Stimulated activated CD4-positive, alpha-beta T cell treated with anti-CD3 and anti-CD28 coated beads, Interleukin-4, amount 100 ng/mL, for 24 hours (primary cell): ENCODE data around the gene TSC22D1.
A peak's percentile ranks its signal among the peaks of the same experiment; 100 is the strongest.

Experiments
- DNase-seq: peaks from one replicate; pipeline ENCODE4 v3.0.0-alpha.2; 2020

Gene TSC22D1

DNA sequence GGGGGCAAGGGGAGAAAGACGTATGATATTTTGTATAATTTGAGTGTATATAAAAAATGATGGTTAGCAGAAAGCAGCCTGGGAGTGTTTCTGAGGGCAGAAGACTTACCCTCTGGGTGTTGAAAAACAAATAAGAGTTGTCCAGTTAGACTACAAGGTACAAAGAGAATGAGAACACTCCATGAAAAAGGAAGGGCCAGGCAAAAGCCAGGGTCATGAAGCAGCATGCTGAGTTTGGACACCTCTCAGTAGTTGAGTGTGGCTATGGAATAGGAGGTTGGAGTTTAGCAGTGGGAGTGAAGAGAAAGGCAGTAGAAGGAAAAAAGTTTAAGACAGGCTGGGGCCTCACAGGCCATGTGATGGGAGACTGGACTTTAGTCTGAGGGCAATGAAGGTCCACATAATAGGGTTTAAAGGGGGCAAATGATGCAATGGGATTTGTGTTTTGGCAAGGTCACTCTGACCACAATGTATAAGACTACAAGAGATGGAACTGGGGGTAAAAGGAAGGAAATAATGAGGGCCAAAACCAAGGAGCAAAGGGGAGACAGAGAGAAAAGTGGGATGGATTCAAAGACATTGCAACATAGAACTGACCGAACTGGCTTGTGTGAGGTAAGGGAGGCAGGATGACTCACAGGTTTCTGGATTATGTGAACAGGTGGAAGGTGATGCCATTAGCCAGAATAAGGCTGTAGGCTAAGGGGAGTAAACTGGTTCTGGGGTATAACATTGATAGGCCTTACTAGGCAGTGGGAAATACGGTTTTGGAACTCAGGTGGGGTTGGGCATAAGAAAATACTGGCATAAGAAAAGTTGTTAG, 125.9 kb downstream of the TSC22D1 start:
- DNase-seq = no peak

- DNase-seq = no peak
Measured at GRCh38 chr13:44448875-44449274, 127.3 kb downstream of the TSC22D1 start.

GRCh38 chr13:44448373-44448772, 127.8 kb downstream of the TSC22D1 start:
- no peak for DNase-seq

- DNase-seq = no peak
Measured at GRCh38 chr13:44447783-44448321, 128.3 kb downstream of the TSC22D1 start.

GRCh38 chr13:44440046-44440608, 136.0 kb downstream of the TSC22D1 start:
- no peak for DNase-seq

GRCh38 chr13:44439452-44440024, 136.6 kb downstream of the TSC22D1 start:
- DNase-seq = no peak

DNA sequence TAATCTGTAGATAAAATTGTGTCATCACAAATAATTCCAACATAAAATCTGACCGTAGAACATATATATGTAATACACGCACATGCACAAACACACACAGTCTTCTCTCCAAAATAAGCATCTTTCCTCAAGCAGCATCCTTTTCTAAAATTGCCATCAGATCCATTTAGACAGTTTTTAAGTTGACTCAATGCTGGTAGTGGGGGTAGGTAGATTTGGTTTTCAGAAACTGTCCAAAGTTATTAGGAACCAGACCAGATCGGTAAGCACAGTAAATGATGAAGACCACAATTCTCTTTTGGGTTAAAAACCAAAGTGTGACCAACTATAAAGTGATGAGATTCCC, 137.9 kb downstream of the TSC22D1 start:
- DNase-seq = no peak

DNA sequence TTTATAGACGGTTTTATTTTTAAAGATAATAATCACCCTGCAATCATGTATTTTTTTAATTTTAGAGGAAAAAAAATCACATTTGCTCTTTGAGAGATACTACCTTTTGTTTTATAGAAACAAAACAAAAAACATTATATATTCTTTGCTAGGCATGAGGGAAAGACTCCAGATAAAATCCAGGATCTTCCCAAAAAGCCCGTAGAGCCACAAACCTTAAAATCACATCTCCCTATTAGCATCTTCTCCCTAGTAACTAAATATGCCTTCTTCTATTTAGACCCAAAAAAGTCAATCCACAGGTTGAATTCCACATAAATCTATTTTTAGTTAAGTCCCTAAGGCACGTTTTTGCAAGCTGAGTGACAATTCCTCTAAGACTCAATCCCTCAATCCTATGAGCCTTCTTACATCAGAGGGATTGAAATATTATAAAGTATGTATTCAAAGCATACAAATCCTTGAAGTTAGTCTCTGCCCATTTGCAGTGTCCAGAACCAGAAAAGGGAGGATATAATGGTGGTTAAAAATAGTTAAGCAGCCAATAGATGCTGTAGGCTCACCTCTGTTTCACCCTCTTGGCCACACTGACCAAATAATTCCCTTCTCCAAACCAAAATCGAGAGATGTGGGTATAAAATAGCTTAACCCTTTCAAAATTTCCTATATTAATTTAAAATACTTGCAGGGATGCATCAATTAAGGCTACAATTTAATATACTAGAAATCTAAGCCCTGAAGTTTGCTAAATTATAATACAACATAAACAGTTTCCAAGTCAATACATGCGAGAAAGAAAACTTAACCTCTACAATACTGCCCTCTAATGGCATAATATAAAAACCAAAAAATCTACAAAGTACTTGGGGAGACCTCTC, 138.5 kb downstream of the TSC22D1 start:
- DNase-seq = no peak

GRCh38 chr13:44436589-44437337, 139.4 kb downstream of the TSC22D1 start:
- DNase-seq = peak; percentile 39

DNA sequence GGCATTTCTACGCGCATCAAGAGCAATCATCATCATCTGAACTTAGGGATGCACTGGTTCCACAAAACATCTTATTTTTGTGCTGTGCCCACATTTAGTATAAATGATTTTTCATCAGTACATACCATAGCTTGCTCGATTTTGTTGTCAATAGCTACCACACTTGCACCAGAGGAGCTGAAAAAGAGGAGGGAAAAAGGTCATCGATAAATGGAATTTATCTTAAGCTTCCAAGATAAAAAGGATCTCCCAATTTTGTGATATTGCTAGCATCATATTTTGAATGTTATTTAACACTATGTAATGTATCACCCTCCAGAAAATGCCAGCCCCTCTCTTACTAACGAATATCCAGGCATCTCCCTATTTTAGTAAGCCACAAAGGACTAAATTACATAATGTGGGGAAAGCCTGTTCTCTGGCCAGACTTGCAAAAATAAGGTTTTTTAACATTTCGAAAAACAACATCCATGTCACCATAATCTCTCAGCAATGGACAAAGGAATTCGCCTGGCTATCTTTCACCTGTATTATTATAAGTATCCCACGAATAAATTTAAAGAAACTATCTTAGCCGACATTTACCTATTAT, 140.1 kb downstream of the TSC22D1 start:
- no peak for DNase-seq

GRCh38 chr13:44435142-44435918, 140.8 kb downstream of the TSC22D1 start:
- DNase-seq = peak; percentile 91

DNA sequence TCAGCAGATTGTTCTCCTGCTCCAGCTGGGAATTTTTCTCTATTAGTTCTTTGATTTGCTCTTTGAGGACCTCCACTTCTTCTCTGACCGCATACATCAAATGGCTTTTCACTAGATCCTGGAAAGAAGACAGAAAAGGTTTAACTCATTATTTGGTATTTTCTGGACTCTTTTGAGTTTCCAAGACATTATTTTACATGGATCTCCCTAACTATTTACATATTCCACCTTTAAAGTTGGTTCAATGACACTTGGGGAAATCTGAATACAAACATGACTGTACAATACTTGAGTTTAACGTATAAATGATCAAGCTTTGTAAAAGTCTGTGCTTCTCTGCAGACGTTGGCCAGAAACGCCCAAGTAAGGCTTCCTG, 141.4 kb downstream of the TSC22D1 start:
- DNase-seq = no peak

DNA sequence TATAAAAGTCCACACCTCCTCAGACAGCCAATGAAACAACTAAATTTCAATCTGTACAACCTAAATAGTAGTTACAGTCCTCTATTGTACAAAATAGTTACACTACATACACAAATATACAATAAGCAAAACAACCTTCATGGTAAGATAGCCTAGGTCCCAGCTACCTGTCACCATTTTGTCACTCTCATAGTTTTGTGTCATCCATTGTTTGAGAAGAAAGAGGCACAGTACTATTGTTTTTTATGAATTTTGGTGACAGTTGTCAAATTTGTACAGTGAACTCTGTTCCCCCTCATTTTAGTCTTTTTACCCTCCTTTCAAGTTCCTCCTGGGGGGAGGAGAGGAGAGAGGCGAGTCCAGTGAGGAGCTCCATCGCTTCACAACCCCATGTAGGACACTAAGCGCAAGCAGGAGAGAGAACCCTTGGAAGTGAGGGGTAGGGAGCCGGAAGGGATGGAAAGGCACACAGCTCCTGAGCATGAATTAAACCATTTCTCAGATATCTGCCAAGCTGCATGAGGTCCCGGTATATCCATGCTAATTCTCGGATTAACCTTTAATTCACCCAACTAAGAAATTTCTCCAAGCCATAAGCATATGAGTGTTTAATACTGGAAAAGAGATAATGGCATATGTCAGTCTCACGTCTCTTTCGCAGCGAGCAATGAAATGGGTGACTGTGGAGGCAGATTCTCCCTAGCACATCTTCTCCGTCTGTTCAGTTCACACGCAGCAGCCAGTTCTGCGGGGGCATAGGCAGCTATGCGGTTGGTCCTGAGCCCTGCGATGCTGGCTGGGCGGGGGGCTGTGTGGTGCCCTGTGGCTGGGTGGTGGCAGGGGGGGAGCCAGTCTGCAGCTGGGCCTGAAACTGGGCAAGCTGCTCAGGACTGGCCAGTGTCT, 142.0 kb downstream of the TSC22D1 start:
- DNase-seq = no peak

DNA sequence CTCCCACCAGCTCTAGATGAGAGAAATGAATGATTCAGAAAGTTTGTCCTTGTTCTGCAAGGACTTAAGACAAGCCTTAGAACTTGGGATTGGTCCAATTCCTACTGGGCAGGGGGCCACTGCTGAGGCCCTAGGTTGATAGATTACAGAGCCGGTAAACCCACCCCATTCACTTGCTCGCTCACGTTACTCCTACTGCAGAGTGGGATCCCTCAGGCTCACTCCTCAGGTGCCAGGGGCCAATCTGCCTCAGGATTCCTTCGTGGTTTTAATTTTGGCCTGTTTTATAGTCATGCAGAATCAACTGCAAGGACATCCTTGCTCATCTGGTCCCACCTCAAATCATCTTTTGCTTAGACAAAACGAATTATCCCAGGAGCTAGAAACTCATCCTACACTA, 143.5 kb downstream of the TSC22D1 start:
- no peak for DNase-seq

- no peak for DNase-seq
Measured at GRCh38 chr13:44431150-44431549, 145.0 kb downstream of the TSC22D1 start.

- no peak for DNase-seq
Measured at GRCh38 chr13:44429311-44429710, 146.8 kb downstream of the TSC22D1 start.

DNA sequence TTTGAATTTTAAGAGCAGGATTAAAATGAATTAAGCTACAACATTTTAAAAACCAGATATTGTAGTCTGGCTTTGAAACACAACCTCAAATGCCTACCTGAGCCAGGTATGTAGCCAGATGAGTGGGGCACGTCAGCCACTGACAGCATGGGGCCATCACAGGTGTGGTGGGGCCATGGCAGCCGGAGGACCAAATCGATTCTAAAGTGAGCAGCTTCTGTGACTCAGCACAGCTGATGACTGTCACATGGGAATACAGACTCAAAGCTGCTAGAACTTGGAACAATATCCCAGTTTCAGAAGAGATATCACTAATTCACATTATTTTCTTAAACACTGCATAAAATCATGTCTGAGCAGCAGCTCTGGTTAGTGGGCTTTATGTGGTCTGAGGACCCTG, 149.7 kb downstream of the TSC22D1 start:
- DNase-seq = no peak

DNA sequence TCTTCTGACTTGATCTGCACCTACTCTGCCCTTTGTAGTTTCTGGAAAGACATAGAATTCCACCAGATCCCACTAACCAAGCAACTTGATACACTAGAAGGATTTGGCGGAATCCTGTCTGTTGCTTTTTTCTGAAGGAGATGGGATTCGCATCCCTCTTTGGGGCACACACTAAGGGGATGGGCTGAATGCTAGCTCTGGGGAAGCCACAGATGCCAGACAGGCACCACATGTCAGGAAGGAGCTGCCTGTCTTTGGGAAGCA, 150.4 kb downstream of the TSC22D1 start:
- DNase-seq = no peak

GRCh38 chr13:44425041-44425814, 150.9 kb downstream of the TSC22D1 start:
- DNase-seq = no peak

GRCh38 chr13:44423824-44424223, 152.3 kb downstream of the TSC22D1 start:
- no peak for DNase-seq
